Endothelial cell (in vitro differentiated cells): Measurements from ENCODE around the gene TMEM79. TPM values are rescaled to one million over a fixed set of nuclear protein-coding genes. Genes with fewer than 3 reads are reported as not detected.

ENCODE experiments used
- DNase-seq: peaks from one replicate; pipeline ENCODE4 v3.0.0; 2021; ENCODE audit warnings: low spot score
- H3K27ac Mint-ChIP-seq: one replicate; pipeline ENCODE4 v1.8.0; 2021; ENCODE audit warnings: mixed read lengths, inconsistent platforms; ENCODE audit not compliant: unreplicated experiment
- H3K27me3 Mint-ChIP-seq: one replicate; pipeline ENCODE4 v1.8.0; 2021; ENCODE audit warnings: mild to moderate bottlenecking, moderate library complexity, mixed read lengths, inconsistent platforms; ENCODE audit not compliant: unreplicated experiment
- H3K36me3 Mint-ChIP-seq: one replicate; pipeline ENCODE4 v1.8.0; 2021; ENCODE audit warnings: mild to moderate bottlenecking, low read depth, mixed read lengths, inconsistent platforms; ENCODE audit not compliant: unreplicated experiment
- H3K4me1 Mint-ChIP-seq: one replicate; pipeline ENCODE4 v1.8.0; 2021; ENCODE audit warnings: mild to moderate bottlenecking, mixed read lengths, inconsistent platforms; ENCODE audit not compliant: unreplicated experiment
- H3K4me3 Mint-ChIP-seq: one replicate; pipeline ENCODE4 v1.8.0; 2021; ENCODE audit warnings: mild to moderate bottlenecking, mixed read lengths, inconsistent platforms; ENCODE audit not compliant: unreplicated experiment
- H3K9me3 Mint-ChIP-seq: one replicate; pipeline ENCODE4 v1.8.0; 2021; ENCODE audit warnings: mixed read lengths, inconsistent platforms; ENCODE audit not compliant: unreplicated experiment
- CTCF ChIP-seq: fragments of 200-600 bp; sonication (generic); IDR thresholded peaks from one replicate; pipeline ENCODE4 v1.5.0; 2021; ENCODE audit warnings: antibody characterized with exemption; ENCODE audit not compliant: unreplicated experiment
- total RNA-seq: library from RNA; stranded (reverse); fragmentation: NEBNext Ultra II Directional; extraction: Animal tissue kit (Norgen Biotek cat#: 25700); gene quantifications from one replicate; pipeline ENCODE4 v1.2.1, GENCODE V29; 2021; ENCODE audit not compliant: unreplicated experiment

Gene TMEM79
- total RNA-seq, 1 donor from 2014 or later = 2.9 TPM

DNA sequence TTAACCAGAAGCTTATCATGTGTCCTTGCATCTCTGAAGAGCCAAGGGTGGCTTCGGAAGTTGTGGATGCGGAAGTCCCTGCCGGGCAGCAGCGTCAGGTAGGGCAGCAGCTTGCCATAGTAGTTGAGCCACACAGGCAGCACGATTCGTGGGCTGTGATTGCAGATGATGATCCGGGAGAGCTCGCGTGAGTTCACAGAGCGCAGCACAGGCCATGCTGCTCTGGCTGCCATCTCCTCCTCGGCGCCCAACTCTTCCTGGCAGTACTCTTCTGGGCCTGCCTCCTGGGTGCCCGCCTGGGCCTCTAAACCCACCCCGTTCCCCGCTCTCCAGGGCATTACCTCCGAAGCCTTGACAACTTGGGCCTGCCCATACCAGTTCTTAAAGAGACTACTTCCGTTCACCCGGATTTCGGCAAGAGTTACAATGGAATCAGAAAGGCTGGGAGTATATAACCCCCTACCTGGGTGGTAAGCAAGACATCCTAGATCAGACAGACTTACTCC, 14.8 kb downstream of the TMEM79 start, which contains the start of gene VHLL:
VHLL (minus strand) TSS at position 456 of the 506 bp plus-strand sequence; CDS start at position 338, 118 bp downstream.
- H3K4me1 Mint-ChIP-seq = peaks cover 13% of the 10 kb centered on the region
- TF ChIP-seq CTCF = no peak
- peaks cover 4% of the 10 kb centered on the region for H3K27me3 Mint-ChIP-seq
- H3K27ac Mint-ChIP-seq = no peak within 1 kb of the TSS
- H3K9me3 Mint-ChIP-seq = no peaks in the 10 kb centered on the region
- no peak within 1 kb of the TSS for H3K4me3 Mint-ChIP-seq
- DNase-seq = no peak
- H3K36me3 Mint-ChIP-seq = peaks cover 3% of the 10 kb centered on the region

DNA sequence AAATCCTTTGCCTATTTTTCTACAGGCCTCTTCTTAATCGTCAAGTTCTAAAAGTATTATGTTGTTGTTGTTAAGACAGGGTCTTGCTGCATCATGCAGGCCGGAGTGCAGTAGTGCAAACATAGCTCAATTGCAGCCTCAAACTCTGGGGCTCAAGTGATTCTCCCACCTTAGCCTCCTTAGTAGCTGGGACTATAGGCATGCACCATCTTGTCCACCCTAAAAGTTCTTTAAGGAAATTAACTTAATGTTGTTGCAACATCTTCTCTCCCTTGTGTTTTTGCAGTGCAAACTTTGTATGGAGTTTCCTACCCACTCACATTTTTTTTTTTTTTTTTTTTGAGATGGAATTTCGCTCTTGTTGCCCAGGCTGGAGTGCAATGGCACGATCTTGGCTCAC, 19.1 kb downstream of the TMEM79 start:
- Mint-ChIP-seq H3K27ac (no peak overlapping the region), H3K36me3 (peaks cover 11% of the 10 kb centered on the region), H3K4me3 (no peak overlapping the region), H3K27me3 (no peaks in the 10 kb centered on the region), H3K4me1 (no peaks in the 10 kb centered on the region), H3K9me3 (no peaks in the 10 kb centered on the region)
- no peak for TF ChIP-seq CTCF
- no peak for DNase-seq

DNA sequence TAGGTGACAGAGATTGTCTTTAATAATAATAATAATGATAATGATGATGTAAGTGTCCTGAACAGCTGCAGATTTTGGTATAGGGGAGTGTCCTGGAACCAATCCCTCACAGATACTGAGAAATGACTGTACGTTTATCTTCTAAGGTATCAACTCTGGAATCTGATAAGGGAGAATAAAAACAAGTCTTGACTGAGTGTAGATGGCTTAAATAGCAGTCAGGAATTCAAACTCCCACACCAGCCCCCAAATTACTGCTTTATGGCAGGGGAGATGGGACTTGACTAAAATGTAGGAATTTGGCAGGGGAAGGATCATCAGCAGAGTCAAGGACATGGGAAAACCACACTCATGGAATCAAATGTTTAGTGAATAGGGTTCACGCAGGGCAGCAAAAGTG, 21.1 kb downstream of the TMEM79 start:
- Mint-ChIP-seq H3K4me1 (no peaks in the 10 kb centered on the region), H3K9me3 (no peaks in the 10 kb centered on the region), H3K27me3 (no peaks in the 10 kb centered on the region), H3K4me3 (peak overlapping the region; percentile 28), H3K36me3 (peaks cover 18% of the 10 kb centered on the region), H3K27ac (no peak overlapping the region)
- DNase-seq = no peak
- no peak for TF ChIP-seq CTCF

DNA sequence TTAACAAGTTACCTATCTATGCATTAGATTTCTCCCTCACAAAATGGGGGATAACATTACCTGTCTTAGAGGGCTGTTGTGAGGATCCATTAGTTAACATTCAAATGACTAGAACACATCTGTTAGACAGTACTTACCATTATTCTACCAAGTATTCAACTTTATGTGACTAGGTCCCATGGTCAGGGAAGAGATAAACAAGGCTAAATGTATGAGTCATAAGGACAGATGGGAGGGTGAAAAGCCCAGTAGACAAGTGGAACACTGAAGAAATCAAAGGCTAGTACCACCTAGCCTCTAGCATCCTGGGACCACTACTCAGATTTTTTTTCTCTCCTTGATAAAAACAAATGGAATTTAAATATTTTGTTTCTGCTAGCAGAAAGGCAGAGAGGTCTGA, 24.0 kb downstream of the TMEM79 start:
- TF ChIP-seq CTCF = no peak
- Mint-ChIP-seq H3K27ac (no peak overlapping the region), H3K9me3 (no peaks in the 10 kb centered on the region), H3K4me3 (peak overlapping the region; percentile 26), H3K36me3 (peaks cover 17% of the 10 kb centered on the region), H3K4me1 (no peaks in the 10 kb centered on the region), H3K27me3 (no peaks in the 10 kb centered on the region)
- no peak for DNase-seq

GRCh38 chr1:156310962-156311361, 26.8 kb downstream of the TMEM79 start:
- Mint-ChIP-seq H3K27ac (no peak overlapping the region), H3K36me3 (peaks cover 16% of the 10 kb centered on the region), H3K4me3 (no peak overlapping the region), H3K27me3 (no peaks in the 10 kb centered on the region), H3K9me3 (no peaks in the 10 kb centered on the region), H3K4me1 (no peaks in the 10 kb centered on the region)
- no peak for TF ChIP-seq CTCF
- DNase-seq = no peak
